Stimulated activated CD8-positive, alpha-beta memory T cell treated with anti-CD3 and anti-CD28 coated beads, Interleukin-4, amount 100 ng/mL, for 24 hours (primary cell): ENCODE measurements around the gene MRPL44.
"Not testable (repeated sequence)": the region's sequence is repeated elsewhere in the genome, so short reads cannot be mapped to it uniquely, and the experiment has no call there.

Experiments used
- DNase-seq: peaks from one replicate; pipeline ENCODE4 v3.0.0-alpha.2; 2020; ENCODE audit warnings: low read depth

Gene MRPL44

DNA sequence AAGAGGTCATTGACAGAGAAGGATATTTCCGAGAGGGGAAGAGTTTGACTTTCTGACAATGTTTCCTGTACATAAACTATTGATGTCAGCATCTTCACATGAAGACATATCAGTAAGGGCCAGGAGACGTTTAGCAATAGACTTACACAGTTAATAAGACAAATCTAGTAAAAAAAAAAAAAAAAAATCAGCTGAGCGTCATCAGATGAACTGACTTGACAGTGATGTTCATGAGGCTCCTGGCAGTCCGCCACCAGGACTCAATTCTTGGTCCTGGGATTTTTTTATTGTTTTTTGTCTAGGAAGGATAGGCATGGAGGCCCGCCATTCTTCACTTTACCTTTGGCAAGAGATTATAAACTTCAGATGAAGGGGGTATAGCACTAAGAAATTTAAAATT lies 14.5 kb downstream of the MRPL44 start:
- DNase-seq: no peak

DNA sequence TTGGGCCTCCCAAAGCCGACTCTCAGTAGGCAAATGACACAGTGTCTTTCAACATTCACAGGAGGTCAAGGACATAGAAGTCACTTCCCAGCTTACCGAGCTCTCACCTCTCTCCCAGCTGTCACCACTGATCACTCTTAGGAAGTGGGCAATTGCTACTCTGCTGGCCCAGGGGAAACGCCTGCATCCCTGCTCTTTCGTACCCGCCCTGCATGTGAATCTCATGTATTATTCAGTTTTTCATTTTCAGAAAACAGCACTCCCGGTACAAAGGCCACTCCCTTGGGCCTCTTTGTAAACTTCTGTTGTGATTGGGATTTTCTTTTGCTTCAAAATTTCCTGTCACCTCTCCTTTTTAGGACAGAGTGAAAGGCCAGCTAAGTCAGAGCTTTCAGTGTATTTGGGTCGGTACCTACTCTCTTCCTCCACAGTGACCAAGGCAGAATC lies 15.4 kb downstream of the MRPL44 start:
- DNase-seq: no peak

DNA sequence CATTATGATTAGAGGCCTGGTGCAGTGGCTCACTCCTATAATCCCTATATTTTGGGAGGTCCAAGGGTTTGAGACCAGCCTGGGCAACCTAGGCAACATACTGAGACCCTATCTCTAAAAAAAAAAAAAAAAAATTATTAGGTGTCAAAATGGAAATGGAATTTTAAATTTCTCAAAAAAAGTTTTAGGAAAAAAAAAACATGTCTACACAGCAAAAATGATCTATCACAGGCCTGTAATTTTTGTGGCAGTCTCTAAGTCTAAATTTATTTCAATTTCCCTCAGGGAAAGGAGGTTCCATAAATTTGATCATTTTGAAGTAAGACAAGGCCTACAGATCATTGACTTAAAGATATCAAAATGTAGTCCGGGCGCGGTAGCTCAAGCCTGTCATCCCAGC lies 16.3 kb downstream of the MRPL44 start:
- no peak for DNase-seq

DNA sequence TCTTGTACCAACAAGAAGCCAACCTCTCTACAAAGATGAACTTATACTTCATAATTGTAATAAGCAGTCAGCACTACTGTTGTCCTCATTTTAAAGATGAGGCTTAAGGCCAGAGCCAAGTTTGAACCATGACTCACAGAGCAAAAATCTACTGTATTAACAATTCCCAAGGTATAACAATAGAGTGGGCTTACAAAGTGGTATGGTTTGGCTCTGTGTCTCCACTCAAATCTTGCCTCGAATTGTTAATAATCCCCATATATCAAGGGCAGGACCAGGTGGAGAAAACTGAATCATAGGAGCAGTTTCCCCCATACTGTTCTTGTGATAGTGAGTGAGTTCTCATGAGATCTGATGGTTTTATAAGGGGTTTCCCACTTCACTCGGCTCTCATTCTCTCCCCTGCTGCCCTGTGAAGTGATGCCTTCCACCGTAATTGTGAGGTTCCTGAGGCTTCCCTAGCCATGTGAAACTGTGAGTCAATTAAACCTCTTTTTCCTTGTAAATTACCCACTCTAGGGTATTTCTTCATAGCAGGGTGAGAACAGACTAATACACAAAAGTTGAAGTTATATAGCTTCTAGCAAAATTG lies 19.5 kb downstream of the MRPL44 start:
- no peak for DNase-seq

DNA sequence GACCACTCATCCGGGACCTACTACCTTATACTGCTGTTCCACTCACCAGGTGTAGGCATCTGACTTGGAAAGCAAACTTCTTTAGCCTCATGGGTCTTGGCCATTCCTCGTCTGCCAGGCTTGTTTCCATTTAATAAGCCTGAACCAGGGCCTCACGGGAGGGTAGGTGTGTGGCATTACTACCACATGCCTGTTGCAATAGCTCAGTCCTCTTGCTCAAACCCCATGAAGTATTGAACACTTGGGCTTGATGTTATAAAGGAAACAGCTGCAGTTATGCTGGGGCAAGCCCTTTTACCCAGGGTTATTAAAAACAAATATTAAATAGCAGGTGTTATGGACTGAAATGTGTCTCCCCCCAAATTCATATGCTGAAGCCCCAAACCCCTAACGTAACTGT lies 21.2 kb downstream of the MRPL44 start:
- DNase-seq: no peak

DNA sequence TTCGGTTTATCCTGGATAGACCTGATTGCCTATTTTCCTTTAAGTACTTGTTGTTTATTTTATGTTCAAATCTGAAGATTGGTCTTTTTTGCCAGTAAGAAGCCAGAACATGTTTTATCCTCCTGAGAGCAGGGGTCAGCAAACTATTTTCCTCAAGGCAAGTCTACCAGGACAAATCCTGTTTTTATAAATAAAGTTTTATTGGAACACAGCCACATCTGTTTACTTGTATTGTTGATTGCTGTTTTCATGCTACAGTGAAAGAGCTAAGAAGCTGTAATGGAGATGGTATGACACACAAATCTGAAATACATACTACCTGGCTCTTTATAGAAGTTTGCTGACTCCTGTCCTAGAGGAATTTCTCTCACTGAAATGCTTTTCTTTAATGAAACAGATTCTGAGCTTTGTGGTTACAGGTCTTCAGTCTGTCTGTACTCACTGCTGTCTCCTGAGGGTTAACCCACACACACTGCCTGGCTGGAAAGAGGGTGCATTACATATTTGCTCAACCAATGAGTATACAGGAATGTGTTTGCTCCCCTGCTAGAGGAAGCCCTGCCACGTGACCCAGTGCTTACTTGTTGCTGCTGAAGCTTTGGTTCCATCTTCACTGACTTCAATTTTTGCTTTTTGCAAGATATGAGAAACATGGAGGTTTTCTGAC lies 22.6 kb downstream of the MRPL44 start:
- DNase-seq: no peak

DNA sequence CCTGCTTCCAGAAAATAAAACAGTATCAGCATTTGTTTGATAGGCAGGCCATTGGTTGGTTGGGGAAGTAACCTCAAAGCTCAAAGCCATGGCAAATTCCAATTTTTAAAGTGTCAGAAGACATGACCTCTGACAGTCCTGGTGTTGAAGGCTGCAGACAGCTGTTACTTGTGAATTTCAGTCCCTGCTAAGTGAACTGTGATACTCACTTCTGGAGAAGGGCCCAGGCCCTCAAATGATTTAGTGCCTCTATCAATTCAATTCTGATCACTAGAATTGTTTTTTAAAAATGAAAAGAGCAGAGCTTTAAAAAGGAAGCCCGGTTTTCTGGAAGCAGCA lies 23.1 kb downstream of the MRPL44 start:
- no peak for DNase-seq

DNA sequence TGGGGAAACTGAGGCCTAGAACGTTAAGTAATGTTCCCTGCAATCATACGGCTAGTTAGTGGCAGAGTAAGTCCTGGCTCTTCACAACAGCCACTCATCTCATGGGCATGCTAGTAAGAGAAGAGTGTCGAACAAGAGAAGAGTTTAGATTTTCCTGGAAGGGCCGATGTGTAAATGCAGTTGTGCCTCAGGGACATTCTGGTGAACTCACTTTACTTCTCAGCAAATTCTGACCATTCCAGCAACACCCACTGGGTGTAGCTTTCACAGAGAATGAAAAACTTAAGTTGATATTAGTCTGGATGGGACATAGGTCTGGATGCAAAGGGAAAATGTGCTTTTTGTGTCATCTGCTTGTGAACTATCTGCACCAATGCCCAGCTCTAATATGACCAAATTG lies 23.5 kb downstream of the MRPL44 start:
- no peak for DNase-seq

DNA sequence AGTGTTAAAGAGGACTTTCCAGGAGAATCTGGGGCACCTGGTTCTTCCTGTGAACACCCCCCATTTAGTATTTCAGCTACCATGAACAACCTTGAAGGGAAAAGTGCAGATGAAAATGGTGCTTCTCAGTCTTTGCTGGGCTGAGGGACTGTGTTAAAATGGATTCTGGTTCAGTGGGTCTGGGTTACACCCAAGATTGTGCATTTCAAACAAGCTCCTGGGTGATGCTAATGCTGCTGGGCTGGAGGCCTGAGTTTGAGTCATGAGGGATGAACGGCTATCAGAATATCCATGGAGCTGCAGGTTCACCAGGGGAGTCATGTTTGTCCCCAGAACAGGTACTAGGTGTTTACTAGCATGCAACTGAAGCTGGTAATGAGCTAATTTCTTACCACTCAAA lies 24.0 kb downstream of the MRPL44 start:
- DNase-seq: no peak

DNA sequence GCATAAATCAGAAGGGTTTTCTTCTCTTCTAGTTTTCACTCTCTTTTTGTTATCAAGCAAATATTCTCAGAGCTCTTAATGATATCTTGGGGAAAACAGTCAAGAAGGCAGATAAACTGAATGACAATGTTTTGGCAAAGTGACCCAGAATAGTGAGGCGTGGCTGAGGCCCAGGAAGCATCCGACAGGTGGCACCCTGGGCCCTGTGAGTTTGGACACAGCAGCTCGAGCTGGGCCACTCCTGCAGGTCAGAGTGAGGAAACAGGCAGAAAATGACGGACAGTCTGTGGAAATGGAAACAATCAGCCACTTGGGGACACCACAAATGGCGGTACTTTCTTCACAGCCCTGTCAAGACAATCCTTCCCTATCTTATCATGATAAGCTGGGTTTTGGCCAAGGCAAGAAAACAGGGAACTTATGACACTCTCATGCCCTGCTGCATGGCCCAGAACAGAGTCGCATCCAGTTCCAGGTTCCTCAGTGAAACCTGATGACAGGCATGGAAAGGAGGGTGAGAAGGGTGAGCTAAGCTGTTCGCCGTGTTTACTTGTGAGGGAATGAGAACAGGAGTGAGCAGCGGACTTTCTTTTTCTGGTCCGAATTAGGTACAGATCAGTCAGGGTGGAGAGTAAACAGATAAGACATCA lies 32.1 kb downstream of the MRPL44 start:
- no peak for DNase-seq

DNA sequence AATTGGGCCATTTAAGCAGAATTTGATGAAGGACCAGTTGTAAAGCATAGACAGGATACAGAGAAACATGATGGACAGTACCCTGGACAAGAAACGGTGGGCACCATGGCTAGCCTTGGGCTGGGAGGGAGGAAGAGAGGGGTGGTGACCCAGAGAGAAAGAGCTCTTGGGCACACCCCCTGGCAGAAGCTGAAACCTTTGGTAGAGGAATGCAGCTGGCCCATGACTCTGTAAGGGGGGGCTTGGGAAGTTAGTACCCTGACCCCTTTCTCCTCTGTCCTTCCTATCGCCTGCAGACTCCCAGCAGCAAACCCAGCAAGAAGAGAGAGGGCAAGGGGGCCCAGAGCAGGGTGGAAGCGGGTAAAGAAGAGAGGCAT lies 32.6 kb downstream of the MRPL44 start:
- DNase-seq: no peak

DNA sequence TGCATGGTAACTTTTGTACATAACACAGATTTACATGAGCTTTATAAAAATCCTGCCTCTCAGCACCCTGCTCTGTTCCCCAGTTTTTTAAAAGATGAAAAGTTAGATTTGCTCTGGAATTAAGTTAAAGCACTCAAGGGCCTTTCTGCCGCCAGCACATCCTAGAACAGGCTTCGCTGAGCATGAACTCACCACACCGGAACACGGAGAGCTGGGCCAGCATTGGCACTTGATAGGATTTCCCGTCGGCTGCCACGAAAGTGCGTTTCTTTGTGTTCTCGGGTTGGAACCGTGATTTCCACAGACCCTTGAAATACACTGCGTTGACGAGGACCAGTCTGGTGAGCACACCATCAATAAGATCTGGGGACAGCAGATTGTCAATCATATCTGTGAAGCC lies 34.3 kb downstream of the MRPL44 start:
- DNase-seq: no peak

DNA sequence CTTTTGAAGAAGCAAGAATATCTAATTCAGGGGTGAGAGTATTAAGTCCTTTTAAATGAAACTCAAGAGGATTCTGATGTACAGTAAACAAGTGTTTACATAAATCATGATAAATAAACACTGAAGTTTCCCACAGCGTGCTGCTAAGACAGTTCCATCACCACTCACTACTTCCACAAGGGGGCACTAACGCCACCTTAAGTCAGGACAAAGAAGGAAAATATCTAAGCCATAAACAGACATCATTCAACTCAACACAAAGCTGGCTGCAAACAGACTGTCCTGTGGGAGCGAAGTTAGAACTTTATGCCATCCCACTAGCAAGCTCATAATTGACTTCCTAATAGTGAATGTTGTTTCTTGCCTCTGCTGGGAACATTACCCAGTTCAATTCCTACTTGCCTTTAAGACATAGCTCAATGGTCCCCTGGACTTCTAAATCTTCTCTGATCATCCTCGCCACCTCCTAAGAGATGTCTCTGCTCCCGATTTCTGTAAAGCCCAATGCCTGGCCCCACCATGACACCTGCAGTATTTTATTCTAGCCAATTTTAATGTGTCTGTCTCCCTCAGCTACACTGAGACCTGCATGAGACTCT lies 36.5 kb downstream of the MRPL44 start:
- DNase-seq: peak; percentile 31

DNA sequence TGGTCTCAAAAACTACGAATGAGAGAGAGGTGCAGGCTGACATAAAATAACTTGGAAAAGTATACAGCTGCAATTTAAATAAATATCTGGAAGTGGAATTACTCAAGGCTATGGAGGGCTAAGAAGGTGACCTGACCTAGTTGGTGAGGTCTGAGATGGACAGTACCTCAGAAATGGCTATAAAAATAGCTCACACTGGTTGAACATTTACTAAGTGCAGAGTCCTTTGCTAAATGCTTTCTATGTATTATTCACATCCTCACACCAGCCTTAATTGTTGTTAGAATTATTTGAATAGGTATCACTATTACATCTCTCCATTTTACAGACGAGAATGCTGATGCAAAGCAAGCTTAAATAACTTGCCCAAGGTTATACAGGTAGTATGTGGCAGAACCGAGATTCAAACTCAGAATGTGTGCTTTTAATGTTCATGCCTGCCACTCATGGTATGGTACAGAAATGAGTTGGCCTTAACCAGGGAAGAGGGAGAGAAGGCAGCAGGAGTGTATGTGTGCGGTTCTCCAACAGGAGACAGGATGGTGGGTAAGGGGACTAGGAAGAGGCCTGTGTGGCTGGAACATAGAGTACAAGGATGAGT lies 37.4 kb downstream of the MRPL44 start:
- DNase-seq: no peak

DNA sequence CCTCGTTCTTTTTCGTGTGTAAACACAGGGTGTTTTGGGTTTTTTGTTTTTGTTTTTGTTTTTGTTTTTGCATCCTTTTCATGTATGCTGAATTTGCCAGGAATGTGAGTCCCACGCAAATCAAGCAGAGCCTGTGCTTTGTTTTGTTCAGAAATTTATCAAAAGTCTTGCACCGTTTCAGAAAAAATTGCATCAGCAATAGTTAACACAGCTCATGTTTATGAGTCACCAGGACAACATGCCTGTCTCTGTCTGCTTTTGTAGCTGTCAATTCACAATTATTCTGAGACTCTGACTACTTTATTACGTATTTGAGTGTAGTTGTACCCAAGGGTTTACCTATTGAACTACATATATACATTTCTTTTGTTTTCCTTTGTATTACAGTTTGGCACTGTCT lies 38.3 kb downstream of the MRPL44 start:
- DNase-seq: no peak

DNA sequence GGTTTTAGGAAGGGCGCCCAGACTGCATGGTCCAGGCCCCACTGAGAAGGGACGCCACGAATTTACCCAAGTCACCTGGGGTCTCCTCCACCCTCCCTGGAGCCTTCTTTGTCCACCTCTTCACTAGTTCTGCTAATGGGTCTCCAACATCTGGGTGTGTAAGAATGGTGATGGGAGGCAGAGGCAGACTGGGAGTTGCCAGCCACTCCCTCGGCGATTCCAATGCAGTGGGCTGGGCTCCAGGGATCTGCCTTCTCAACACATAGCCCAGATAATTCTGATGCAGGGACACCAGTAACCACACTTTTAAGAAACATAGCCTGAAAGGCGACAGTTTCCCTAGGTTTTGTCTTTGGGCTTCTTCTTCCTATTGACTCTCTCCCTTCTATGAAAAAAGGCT lies 39.1 kb downstream of the MRPL44 start:
- no peak for DNase-seq

DNA sequence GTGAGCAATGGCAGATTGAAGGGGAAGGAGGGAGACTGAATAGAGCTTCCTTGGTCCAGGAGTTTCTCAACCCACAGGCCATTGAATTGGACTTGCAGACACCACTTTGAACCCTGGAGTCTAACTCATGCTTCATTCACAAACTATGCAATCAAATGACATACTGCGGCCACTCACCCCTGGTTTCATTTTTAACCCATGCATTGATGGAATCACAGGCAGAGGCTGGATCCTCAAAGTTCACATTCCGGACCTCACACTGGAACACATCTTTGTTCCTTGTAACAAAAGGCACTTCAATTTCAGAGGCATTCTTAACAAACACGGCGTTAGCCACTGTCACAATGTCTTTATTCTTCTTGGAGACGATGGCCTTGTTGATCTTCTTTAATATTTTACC lies 40.7 kb downstream of the MRPL44 start:
- DNase-seq: no peak

DNA sequence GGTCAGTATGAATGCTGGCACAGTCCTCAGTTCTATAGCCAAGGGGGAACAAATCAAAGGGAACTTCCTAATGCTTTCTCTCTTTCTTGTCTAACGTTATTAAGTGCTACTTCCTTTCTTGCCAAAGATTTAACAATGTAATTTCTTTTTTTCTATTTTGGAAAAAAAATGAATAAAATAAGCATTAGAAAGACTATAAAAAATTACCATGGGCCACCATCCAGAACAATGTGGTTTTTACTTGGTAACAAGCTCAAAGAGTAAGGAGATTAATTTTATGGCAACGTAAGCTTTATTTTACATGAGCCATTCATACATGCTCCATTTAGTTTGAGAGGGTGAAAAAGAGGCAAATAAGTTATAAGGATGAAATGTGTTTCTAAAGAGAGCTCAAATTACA lies 41.7 kb downstream of the MRPL44 start:
- DNase-seq: no peak

DNA sequence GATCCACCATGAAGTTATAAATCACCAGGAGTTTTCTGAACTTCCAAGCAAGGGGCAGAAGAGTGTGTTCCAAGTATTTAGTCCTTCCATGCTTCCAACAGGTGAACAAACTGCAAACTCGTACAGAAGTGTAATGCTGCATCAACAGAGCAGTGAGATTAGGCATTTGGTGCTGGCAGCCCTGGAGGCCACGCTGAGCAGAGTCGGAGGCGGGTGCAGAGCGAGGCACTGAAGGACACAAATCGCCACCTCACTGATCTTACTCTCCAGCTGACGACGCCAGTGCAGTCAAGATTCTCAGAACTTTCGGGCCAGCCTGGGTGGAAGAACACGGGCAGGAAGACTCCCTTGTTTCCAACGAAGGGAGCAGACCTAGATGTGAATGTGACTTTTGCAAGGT lies 42.6 kb downstream of the MRPL44 start:
- DNase-seq: no peak

DNA sequence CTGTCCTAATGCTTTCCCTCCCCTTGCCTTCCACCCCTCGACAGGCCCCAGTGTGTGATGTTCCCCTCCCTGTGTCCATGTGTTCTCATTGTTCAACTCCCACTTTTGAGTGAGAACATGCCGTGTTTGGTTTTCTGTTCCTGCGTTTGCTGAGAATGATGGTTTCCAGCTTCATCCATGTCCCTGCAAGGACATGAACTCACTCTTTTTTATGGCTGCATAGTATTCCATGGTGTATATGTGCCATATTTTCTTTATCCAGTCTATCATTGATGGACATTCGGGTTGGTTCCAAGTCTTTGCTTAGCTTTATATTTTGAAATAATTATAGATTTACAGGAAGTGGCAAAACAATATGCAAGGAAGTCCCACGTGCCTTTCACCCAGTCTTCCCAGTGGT lies 43.4 kb downstream of the MRPL44 start:
- not testable (repeated sequence) for DNase-seq

DNA sequence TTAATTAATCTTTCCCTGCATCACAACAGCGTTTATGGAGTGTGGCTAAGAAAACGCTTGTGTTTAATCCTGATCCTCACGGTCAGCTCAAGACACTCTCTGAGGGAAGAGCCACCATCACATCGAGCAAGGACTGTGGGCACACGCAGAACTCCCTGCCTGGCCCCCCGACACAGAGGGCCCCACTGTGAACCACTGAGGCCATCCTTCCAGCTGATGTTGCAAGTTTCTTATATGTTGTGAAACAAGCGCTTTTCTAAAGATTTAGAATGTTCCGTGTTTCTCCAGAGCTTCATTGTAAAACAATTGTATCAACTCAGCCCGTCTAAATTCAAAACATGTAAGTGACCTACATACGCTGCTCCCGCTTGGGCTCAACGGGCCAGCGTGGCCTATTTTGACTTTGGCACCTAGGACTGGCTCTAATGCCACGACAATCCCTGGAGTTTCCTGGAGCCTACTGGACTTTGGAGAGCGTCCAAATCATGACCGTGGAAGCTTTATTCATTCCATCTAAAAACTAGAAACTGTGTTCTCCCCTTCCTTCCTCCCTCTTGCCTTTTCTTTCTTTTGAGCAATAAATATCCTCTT lies 46.9 kb downstream of the MRPL44 start:
- no peak for DNase-seq

DNA sequence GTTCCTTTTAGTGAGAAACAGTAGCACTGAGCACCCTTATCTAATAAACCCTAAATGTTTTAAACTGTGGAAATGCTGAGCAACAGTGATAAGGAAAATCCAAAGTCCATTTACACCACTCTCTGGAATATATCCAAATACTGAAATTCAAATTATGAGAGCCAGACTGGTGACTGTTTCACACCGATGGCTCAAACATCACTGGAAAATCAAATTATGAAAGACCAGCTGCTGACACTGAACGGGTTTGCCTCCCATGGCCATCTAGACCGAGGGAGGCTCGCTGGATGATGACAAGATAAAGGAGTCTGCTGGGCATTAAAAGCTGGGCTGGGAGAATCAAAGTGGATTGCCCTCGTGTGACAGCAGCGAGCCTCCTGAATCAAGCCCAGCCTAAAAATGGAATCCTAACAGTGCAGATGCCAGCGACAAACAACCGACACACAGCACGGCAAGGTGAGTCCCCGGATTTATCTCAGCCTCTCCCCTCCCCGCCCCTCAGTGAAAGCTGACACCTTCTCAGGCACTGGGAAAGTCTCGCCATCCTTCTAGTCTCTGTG lies 51.5 kb downstream of the MRPL44 start:
- no peak for DNase-seq
